ENCODE measurements around the gene IRF5.
"Not testable (repeated sequence)": the region's sequence is repeated elsewhere in the genome, so short reads cannot be mapped to it uniquely, and the experiment has no call there.

IRF5 gene

GRCh38 chr7:128909625-128910568 is 27.8 kb upstream of the IRF5 start:
- DNase-seq (ENCODE audit: low read depth, low spot score): no peak
- ChIA-PET POLR2A (interaction anchor here (1.0 kb wide), 1 partner anchor 169 kb away, joined by 3 read pairs; no protein-coding TSS in a partner anchor), CTCF (interaction anchor here (0.8 to 6.2 kb wide), 6 partner anchors 8 to 180 kb away, joined by 3 to 76 read pairs (median 3); no protein-coding TSS in a partner anchor)
- TF ChIP-seq, protein P1, sequence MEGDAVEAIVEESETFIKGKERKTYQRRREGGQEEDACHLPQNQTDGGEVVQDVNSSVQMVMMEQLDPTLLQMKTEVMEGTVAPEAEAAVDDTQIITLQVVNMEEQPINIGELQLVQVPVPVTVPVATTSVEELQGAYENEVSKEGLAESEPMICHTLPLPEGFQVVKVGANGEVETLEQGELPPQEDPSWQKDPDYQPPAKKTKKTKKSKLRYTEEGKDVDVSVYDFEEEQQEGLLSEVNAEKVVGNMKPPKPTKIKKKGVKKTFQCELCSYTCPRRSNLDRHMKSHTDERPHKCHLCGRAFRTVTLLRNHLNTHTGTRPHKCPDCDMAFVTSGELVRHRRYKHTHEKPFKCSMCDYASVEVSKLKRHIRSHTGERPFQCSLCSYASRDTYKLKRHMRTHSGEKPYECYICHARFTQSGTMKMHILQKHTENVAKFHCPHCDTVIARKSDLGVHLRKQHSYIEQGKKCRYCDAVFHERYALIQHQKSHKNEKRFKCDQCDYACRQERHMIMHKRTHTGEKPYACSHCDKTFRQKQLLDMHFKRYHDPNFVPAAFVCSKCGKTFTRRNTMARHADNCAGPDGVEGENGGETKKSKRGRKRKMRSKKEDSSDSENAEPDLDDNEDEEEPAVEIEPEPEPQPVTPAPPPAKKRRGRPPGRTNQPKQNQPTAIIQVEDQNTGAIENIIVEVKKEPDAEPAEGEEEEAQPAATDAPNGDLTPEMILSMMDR (IDR thresholded peaks at IDR 0.05; ENCODE audit: insufficient read depth, low read length, missing control alignments): no peak
- peak overlapping the region; percentile 54 for H3K4me3 ChIP-seq (ENCODE audit: low read depth, low read length)

GRCh38 chr7:128910569-128910945 is 27.2 kb upstream of the IRF5 start, which contains the start of gene KCP:
Gene KCP, minus strand, starts transcription at chr7:128910709. Its CDS starts 33 bp downstream, at chr7:128910676.
- no peak for DNase-seq (ENCODE audit: low read depth, low spot score)
- ChIA-PET POLR2A (interaction anchor here (1.0 kb wide), 1 partner anchor 169 kb away, joined by 3 read pairs; no protein-coding TSS in a partner anchor), CTCF (interaction anchor here (1.0 to 6.2 kb wide), 4 partner anchors 11 to 179 kb away, joined by 3 to 76 read pairs (median 4); no protein-coding TSS in a partner anchor)
- TF ChIP-seq, protein P1 (IDR thresholded peaks at IDR 0.05; ENCODE audit: insufficient read depth, low read length, missing control alignments): no peak
- H3K4me3 ChIP-seq (ENCODE audit: low read depth, low read length): peak within 1 kb of the TSS; percentile 54

DNA sequence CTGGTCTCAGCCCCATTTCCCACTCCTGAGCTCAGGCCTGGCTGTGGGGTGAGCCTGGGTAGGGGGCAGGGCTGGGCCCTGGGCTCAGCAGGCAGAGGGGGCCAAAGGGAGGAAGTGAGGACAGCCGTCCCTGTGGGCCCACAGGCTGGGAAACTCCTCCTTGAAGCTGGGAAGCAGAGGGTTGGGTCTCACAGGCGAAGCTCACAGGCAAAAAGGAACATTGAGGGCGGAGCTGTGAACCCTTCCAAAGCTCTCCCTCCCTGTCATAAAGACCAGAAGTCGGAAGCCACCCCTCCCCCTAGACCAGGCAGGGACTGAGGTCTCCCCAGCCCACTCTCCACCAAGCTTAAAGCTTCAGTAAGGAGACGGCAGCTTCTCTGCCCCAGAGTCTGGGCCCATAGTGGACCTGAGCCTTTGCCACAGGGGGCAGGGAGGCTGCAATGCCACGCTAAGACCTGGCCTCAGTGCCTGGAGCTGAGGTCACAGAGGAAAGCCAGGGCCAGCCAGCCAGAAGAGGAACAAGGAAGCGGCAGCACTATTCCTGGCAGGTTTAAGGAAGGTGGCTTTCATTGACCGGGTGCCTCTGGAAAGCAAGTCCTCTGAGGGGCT is 26.2 kb upstream of the IRF5 start:
- POLR2A ChIA-PET: no interaction called here
- CTCF ChIA-PET: interaction anchor here (1.1 to 6.2 kb wide), 3 partner anchors 8 to 178 kb away, joined by 3 to 76 read pairs (median 3); no protein-coding TSS in a partner anchor
- no peak overlapping the region for H3K4me3 ChIP-seq (ENCODE audit: low read depth, low read length)
- TF ChIP-seq, protein P1 (IDR thresholded peaks at IDR 0.05; ENCODE audit: insufficient read depth, low read length, missing control alignments): no peak
- DNase-seq (ENCODE audit: low read depth, low spot score): no peak

GRCh38 chr7:128912281-128912680 is 25.4 kb upstream of the IRF5 start:
- POLR2A ChIA-PET: no interaction called here
- no peak for DNase-seq (ENCODE audit: low read depth, low spot score)
- no peak overlapping the region for H3K4me3 ChIP-seq (ENCODE audit: low read depth, low read length)
- CTCF ChIA-PET: interaction anchor here (1.1 to 6.2 kb wide), 2 partner anchors 9 to 177 kb away, joined by 3 to 76 read pairs; no protein-coding TSS in a partner anchor
- TF ChIP-seq, protein P1 (IDR thresholded peaks at IDR 0.05; ENCODE audit: insufficient read depth, low read length, missing control alignments): no peak

DNA sequence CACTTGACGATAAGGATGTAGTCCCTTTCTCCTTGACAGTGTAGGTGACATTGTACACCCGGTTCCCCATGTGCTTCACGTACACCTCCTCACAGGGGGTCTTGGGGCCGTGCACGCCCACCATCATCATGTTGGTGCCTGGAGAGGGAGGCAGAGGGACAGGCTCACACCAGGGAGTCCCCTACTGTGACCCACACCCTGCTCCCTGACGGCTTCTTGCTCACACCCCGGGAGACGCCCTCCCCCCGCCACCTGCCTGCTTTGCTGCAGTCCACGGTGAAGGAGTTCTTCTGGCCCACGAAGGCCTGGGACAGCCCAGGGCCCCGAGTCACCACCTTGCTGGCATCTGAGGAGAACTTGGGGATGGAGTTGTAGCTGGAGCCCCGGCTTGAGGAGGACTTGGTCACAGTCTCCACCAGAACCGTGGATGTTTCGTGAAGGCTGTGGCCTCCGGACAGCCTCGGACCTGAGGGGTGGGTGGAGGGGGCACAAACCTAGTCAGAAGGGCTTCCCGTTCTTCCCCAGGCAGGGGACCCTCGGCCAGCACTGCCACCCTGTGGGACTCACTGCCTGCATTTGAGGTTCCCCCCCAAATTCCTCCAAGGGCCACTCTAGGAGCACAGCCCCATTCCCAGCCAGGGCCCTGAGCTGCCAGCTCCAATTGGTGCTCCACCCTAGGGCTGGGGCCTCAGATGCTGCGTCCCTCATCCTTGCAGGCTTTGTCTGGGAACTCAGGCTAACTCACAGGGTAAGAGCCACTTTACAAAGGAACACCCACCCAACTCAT is 24.8 kb upstream of the IRF5 start:
- H3K4me3 ChIP-seq (ENCODE audit: low read depth, low read length); DNase-seq (ENCODE audit: low read depth, low spot score); POLR2A ChIA-PET: not testable (repeated sequence)
- CTCF ChIA-PET: interaction anchor here (1.1 kb wide), 1 partner anchor 9 kb away, joined by 3 read pairs; no protein-coding TSS in a partner anchor

DNA sequence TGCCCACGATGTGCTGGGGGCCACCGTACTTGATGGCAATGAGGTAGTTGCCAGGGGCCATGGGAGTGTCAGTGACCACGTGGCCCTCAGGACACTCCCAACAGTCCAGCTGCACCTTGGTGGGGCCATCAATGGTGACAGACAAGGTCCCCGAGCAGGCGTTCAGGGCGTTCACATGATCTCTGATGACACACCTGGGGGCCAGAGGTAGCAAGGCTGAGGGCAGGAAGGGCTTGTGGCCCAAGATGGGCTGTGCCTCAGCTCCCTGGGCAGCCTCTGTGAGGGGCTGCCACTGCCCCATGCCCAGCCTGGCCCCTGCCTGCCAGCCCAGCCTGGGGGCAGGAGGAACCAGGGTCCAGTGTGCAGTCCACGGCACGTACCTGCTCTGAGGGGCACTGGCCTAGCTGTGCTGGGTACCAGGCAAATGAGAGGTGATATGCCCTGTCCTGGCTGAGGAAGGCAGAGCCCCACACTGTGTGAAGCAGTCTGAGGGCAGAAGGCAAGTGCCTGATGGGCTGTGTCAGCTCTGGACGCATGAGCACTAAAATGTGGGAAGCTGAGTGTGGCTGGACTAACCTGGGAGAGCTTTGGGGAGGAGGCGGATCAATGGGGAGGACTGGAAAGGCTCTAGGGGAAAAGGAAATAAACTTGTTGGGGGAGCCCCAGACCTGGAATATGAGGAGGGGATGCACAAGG is 23.7 kb upstream of the IRF5 start:
- POLR2A ChIA-PET: no interaction called here
- CTCF ChIA-PET: interaction anchor here (1.2 to 1.8 kb wide), 3 partner anchors 11 to 177 kb away, joined by 4 to 9 read pairs (median 5); no protein-coding TSS in a partner anchor
- no peak for DNase-seq (ENCODE audit: low read depth, low spot score)
- TF ChIP-seq, protein P1 (IDR thresholded peaks at IDR 0.05; ENCODE audit: insufficient read depth, low read length, missing control alignments): no peak
- H3K4me3 ChIP-seq (ENCODE audit: low read depth, low read length): no peak overlapping the region
